Gastrocnemius medialis (tissue), 4 donors: ENCODE data around the gene ESRRB. TPM values are rescaled to one million over a fixed set of nuclear protein-coding genes. Genes with fewer than 3 reads are reported as not detected.

Source experiments
- ATAC-seq, 2 donors: fragments of 150-250 bp; one replicate each; pipeline ENCODE4 v1.9.1; 2016
- DNase-seq, 2 donors: peaks; one replicate each; pipeline ENCODE4 v3.0.0-alpha.2; 2019
- H3K27ac ChIP-seq, 4 donors: fragments of 200-600 bp; sonication (generic); 1 replicate in 1 of 4; 2 replicates in 3 of 4; pipeline ENCODE4 v1.5.1; 2016 to 2018; ENCODE audit warnings: mild to moderate bottlenecking in 2 of 4, moderate library complexity in 1 of 4
- H3K27me3 ChIP-seq, 3 donors: fragments of 200-600 bp; sonication (generic) in 2 of 3; 1 replicate in 1 of 3; 2 replicates in 2 of 3; pipeline versions ENCODE4 v1.5.1 to v1.6.0; 2016 to 2019; ENCODE audit warnings: mild to moderate bottlenecking in 1 of 3, moderate library complexity in 1 of 3
- H3K36me3 ChIP-seq, 2 donors: fragments of 200-600 bp; sonication (generic) in 1 of 2; one replicate each; pipeline ENCODE4 v1.5.1; 2017 to 2018
- H3K4me1 ChIP-seq, 2 donors: fragments of 200-600 bp; sonication (generic) in 1 of 2; one replicate each; pipeline ENCODE4 v1.5.1; 2016 to 2017; ENCODE audit warnings: mild to moderate bottlenecking in 2 of 2
- H3K4me3 ChIP-seq, 4 donors: fragments of 200-600 bp; sonication (generic) in 3 of 4; 1 replicate in 1 of 4; 2 replicates in 3 of 4; pipeline ENCODE4 v1.5.1; 2016 to 2019; ENCODE audit warnings: mild to moderate bottlenecking in 2 of 4
- H3K9me3 ChIP-seq, 3 donors: fragments of 200-600 bp; sonication (generic) in 2 of 3; 1 replicate in 1 of 3; 2 replicates in 2 of 3; pipeline ENCODE4 v1.5.1; 2016 to 2019
- CTCF ChIP-seq, 5 experiments: fragments of 450-650 bp in 3 of 5; fragments of 200-600 bp in 2 of 5; sonication (generic) in 2 of 5; IDR thresholded peaks in 4 of 5; conservative IDR thresholded peaks in 1 of 5; 1 replicate in 4 of 5; 2 replicates in 1 of 5; pipeline ENCODE4 v1.5.1; 2016 to 2019; ENCODE audit warnings: antibody characterized with exemption in 5 of 5, mild to moderate bottlenecking in 3 of 5, moderate library complexity in 3 of 5
- POLR2A ChIP-seq, 2 donors: fragments of 450-650 bp; IDR thresholded peaks; one replicate each; pipeline ENCODE4 v1.6.1; 2017; ENCODE audit warnings: antibody characterized with exemption in 2 of 2, mild to moderate bottlenecking in 2 of 2, moderate library complexity in 2 of 2
- in situ Hi-C, 4 donors: fragments of 200-750 bp; cut with MboI; loops; one replicate each; pipeline versions ENCODE4 v1.15.0 to v1.8.0; 2017; ENCODE audit warnings: low sequenced_read_pairs in 4 of 4
- intact Hi-C: fragments of 100-400 bp; cut with DNase I; formaldehyde crosslinking; loops from one replicate; pipeline ENCODE4 v1.15.1; 2023; ENCODE audit warnings: low total_unique reads
- total RNA-seq, 4 donors: library from RNA; depleted of rRNA; stranded (reverse); fragments of >200 nt; gene quantifications; one replicate each; pipeline versions ENCODE4 v1.1.0 to v1.2.3, GENCODE V29; 2016

ESRRB gene
- total RNA-seq, 4 donors from 2014 or later: 1.1 to 9.4 (median 5.3) TPM

GRCh38 chr14:76490111-76490510, 114.2 kb downstream of the ESRRB start:
- no peak for DNase-seq
- Histone ChIP-seq H3K9me3 (no peaks in the 10 kb centered on the region), H3K4me3 (no peak overlapping the region), H3K36me3 (no peaks in the 10 kb centered on the region), H3K27ac (no peak overlapping the region), H3K27me3 (no peaks in the 10 kb centered on the region), H3K4me1 (peaks cover 14 to 20% of the 10 kb centered on the region in 2 donors)
- in situ Hi-C loops: no loop called here
- no peak for ATAC-seq
- intact Hi-C loops: no loop called here
- TF ChIP-seq POLR2A (IDR thresholded peaks at IDR 0.05) (no peak), CTCF (IDR thresholded peaks at IDR 0.05 in 4 of 5, conservative IDR thresholded peaks at IDR 0.05 in 1 of 5) (no peak)

- Histone ChIP-seq H3K4me1 (peaks cover 14 to 20% of the 10 kb centered on the region in 2 donors), H3K36me3 (no peaks in the 10 kb centered on the region), H3K27ac (no peak overlapping the region), H3K9me3 (no peaks in the 10 kb centered on the region), H3K27me3 (no peaks in the 10 kb centered on the region), H3K4me3 (no peak overlapping the region)
- intact Hi-C loops: no loop called here
- DNase-seq: no peak
- in situ Hi-C loops: no loop called here
- TF ChIP-seq CTCF (IDR thresholded peaks at IDR 0.05 in 4 of 5, conservative IDR thresholded peaks at IDR 0.05 in 1 of 5) (no peak), POLR2A (IDR thresholded peaks at IDR 0.05) (no peak)
- no peak for ATAC-seq
Measured at GRCh38 chr14:76490735-76491134, 114.8 kb downstream of the ESRRB start.

GRCh38 chr14:76491172-76491930, 115.4 kb downstream of the ESRRB start:
- intact Hi-C loops: no loop called here
- Histone ChIP-seq H3K4me3 (no peak overlapping the region), H3K4me1 (peaks cover 11 to 15% of the 10 kb centered on the region in 2 donors), H3K27me3 (no peaks in the 10 kb centered on the region), H3K36me3 (no peaks in the 10 kb centered on the region), H3K27ac (no peak overlapping the region), H3K9me3 (no peaks in the 10 kb centered on the region)
- TF ChIP-seq CTCF (IDR thresholded peaks at IDR 0.05 in 4 of 5, conservative IDR thresholded peaks at IDR 0.05 in 1 of 5) (no peak), POLR2A (IDR thresholded peaks at IDR 0.05) (no peak)
- ATAC-seq: no peak
- DNase-seq: no peak
- in situ Hi-C loops: no loop called here

- ATAC-seq (no peak), DNase-seq (no peak)
- Histone ChIP-seq H3K4me1 (no peaks in the 10 kb centered on the region), H3K9me3 (no peaks in the 10 kb centered on the region), H3K4me3 (no peak overlapping the region), H3K27me3 (no peaks in the 10 kb centered on the region), H3K27ac (no peak overlapping the region), H3K36me3 (no peaks in the 10 kb centered on the region)
- TF ChIP-seq POLR2A (IDR thresholded peaks at IDR 0.05) (no peak), CTCF (IDR thresholded peaks at IDR 0.05 in 4 of 5, conservative IDR thresholded peaks at IDR 0.05 in 1 of 5) (no peak)
- in situ Hi-C loops (no loop called here), intact Hi-C loops (no loop called here)
Measured at GRCh38 chr14:76495983-76496382, 120.0 kb downstream of the ESRRB start.

GRCh38 chr14:76496595-76496994, 120.7 kb downstream of the ESRRB start:
- no peaks in the 10 kb centered on the region for H3K4me1 ChIP-seq
- no peaks in the 10 kb centered on the region for H3K36me3 ChIP-seq
- H3K27ac ChIP-seq: no peak overlapping the region
- in situ Hi-C loops (no loop called here), intact Hi-C loops (no loop called here)
- H3K9me3 ChIP-seq: no peaks in the 10 kb centered on the region
- ATAC-seq (no peak), DNase-seq (no peak)
- TF ChIP-seq POLR2A (IDR thresholded peaks at IDR 0.05) (no peak), CTCF (IDR thresholded peaks at IDR 0.05 in 4 of 5, conservative IDR thresholded peaks at IDR 0.05 in 1 of 5) (no peak)
- H3K4me3 ChIP-seq: no peak overlapping the region
- H3K27me3 ChIP-seq: no peaks in the 10 kb centered on the region
